Spleen (tissue), 11 donors: ENCODE data around the gene CXorf65. TPM values are rescaled to one million over a fixed set of nuclear protein-coding genes. Genes with fewer than 3 reads are reported as not detected.
A peak's percentile ranks its signal among the peaks of the same experiment; 100 is the strongest.

Source experiments
- DNase-seq: peaks from one replicate; pipeline ENCODE4 v3.0.0-alpha.2; 2020
- H3K27ac ChIP-seq, 8 donors: fragments of 200-600 bp; sonication (generic) in 7 of 8; 1 replicate in 4 of 8; 2 replicates in 4 of 8; pipeline versions ENCODE4 v1.5.0 to v1.8.0; 2016 to 2021; ENCODE audit warnings: inconsistent platforms in 4 of 8, mild to moderate bottlenecking in 4 of 8, moderate library complexity in 1 of 8
- H3K27me3 ChIP-seq, 7 donors: fragments of 200-600 bp; sonication (generic) in 6 of 7; replicated peaks in 1 of 7; 1 replicate in 4 of 7; 2 replicates in 3 of 7; pipeline versions ENCODE4 v1.5.0 to v1.8.0; 2016 to 2021; ENCODE audit warnings: inconsistent platforms in 3 of 7, mild to moderate bottlenecking in 1 of 7
- H3K36me3 ChIP-seq, 6 donors: fragments of 200-600 bp; sonication (generic) in 5 of 6; 1 replicate in 4 of 6; 2 replicates in 2 of 6; pipeline versions ENCODE4 v1.5.0 to v1.8.0; 2016 to 2021; ENCODE audit warnings: inconsistent platforms in 2 of 6
- H3K4me1 ChIP-seq, 6 donors: fragments of 200-600 bp; sonication (generic) in 5 of 6; 1 replicate in 3 of 6; 2 replicates in 3 of 6; pipeline versions ENCODE4 v1.5.0 to v1.8.0; 2016 to 2021; ENCODE audit warnings: inconsistent platforms in 3 of 6
- H3K4me3 ChIP-seq, 8 donors: fragments of 200-600 bp; sonication (generic) in 7 of 8; 1 replicate in 4 of 8; 2 replicates in 4 of 8; pipeline versions ENCODE4 v1.5.0 to v1.8.0; 2016 to 2021; ENCODE audit warnings: inconsistent platforms in 4 of 8, mild to moderate bottlenecking in 4 of 8, moderate library complexity in 2 of 8
- H3K9me3 ChIP-seq, 8 donors: fragments of 200-600 bp; sonication (generic) in 7 of 8; 1 replicate in 4 of 8; 2 replicates in 4 of 8; pipeline versions ENCODE4 v1.5.0 to v1.8.0; 2016 to 2021; ENCODE audit warnings: inconsistent platforms in 4 of 8
- CTCF ChIP-seq, 11 experiments: fragments of 200-600 bp in 7 of 11; fragments of 450-650 bp in 4 of 11; sonication (generic) in 4 of 11; IDR thresholded peaks in 8 of 11; conservative IDR thresholded peaks in 3 of 11; 1 replicate in 7 of 11; 2 replicates in 4 of 11; pipeline versions ENCODE4 v1.4.0 to v1.8.0; 2016 to 2021; ENCODE audit warnings: antibody characterized with exemption in 11 of 11, inconsistent platforms in 4 of 11, mild to moderate bottlenecking in 1 of 11
- POLR2A ChIP-seq, 3 donors: fragments of 450-650 bp; IDR thresholded peaks; one replicate each; pipeline ENCODE4 v1.5.1; 2017; ENCODE audit warnings: antibody characterized with exemption in 3 of 3, mild to moderate bottlenecking in 1 of 3
- POLR2AphosphoS5 ChIP-seq, 3 donors: sonication (generic); formaldehyde crosslinking; IDR thresholded peaks; one replicate each; pipeline ENCODE4 v1.5.1; 2017; ENCODE audit warnings: antibody characterized with exemption in 3 of 3
- WGBS, 5 donors: extraction: QIAGEN DNeasy Blood & Tissue Kit in 3 of 5; methylation state at CpG; one replicate each; pipeline versions ENCODE4 v1.1.5 to v1.1.7; 2013 to 2018; 5-methylcytosine and 5-hydroxymethylcytosine counted together
- intact Hi-C: fragments of 100-400 bp; cut with DNase I; formaldehyde crosslinking; loops from one replicate; pipeline ENCODE4 v1.15.0; 2023; ENCODE audit warnings: low total_unique reads
- polyA plus RNA-seq, 3 donors: library from polyadenylated mRNA; stranded (reverse); fragments of 200-250 nt; gene quantifications; one replicate each; pipeline ENCODE4 v1.2.1, GENCODE V29; 2013
- total RNA-seq, 7 donors: library from RNA; depleted of rRNA in 3 of 7; stranded (reverse); fragments of >200 nt in 3 of 7; fragmentation: NEBNext Ultra II Directional in 4 of 7; extraction: Animal tissue kit (Norgen Biotek cat#: 25700) in 4 of 7; gene quantifications; one replicate each; pipeline versions ENCODE4 v1.1.0 to v1.2.1, GENCODE V29; 2016 to 2021
- donor health status: healthy with polysubstance abuse.
- donor health status: DM: no; HTN: no; CAD: no; lungs with moderate emphysema.
- donor health status: DM: no; HTN: no; CAD: no.
- donor health status: Bipolar disorder and iron deficiency.
- donor health status: healthy.
- donor health status: DM: no; HTN: no; CAD: no.
- donor health status: DM: yes; HTN: yes; CAD: no.

The CXorf65 gene
- total and polyA plus RNA-seq, 10 donors = 1.7 to 27.2 (median 7.1) TPM

GRCh38 chrX:71128166-71128833 is 21.8 kb upstream of the CXorf65 start:
- H3K9me3 ChIP-seq = no peaks in the 10 kb centered on the region
- DNase-seq = no peak
- no peaks in the 10 kb centered on the region for H3K27me3 ChIP-seq
- peak overlapping the region in 4 of 8 donors; percentile 23 to 72 (median 42) for H3K27ac ChIP-seq
- WGBS, 5 donors = 75 to 83% (median 79%) methylated on average over 8 to 12 of the region's 12 CpGs
- intact Hi-C loops = no loop called here
- TF ChIP-seq POLR2A (IDR thresholded peaks at IDR 0.05) (no peak), POLR2AphosphoS5 (IDR thresholded peaks at IDR 0.05) (no peak), CTCF (IDR thresholded peaks at IDR 0.05 in 8 of 11, conservative IDR thresholded peaks at IDR 0.05 in 3 of 11) (no peak)
- no peak overlapping the region for H3K4me3 ChIP-seq
- H3K36me3 ChIP-seq = peaks cover 0 to 100% (median 68%) of the 10 kb centered on the region in 6 donors
- peaks cover 0 to 24% (median 7%) of the 10 kb centered on the region in 6 donors for H3K4me1 ChIP-seq

GRCh38 chrX:71118985-71119535 is 12.5 kb upstream of the CXorf65 start:
- TF ChIP-seq POLR2A (IDR thresholded peaks at IDR 0.05) (no peak), POLR2AphosphoS5 (IDR thresholded peaks at IDR 0.05) (no peak), CTCF (IDR thresholded peaks at IDR 0.05 in 8 of 11, conservative IDR thresholded peaks at IDR 0.05 in 3 of 11) (no peak)
- Histone ChIP-seq H3K9me3 (no peaks in the 10 kb centered on the region), H3K36me3 (peaks cover 0 to 44% (median 20%) of the 10 kb centered on the region in 6 donors), H3K27ac (peak overlapping the region; percentile 62 to 94 (median 88)), H3K4me1 (peaks cover 4 to 32% (median 19%) of the 10 kb centered on the region in 6 donors), H3K4me3 (peak overlapping the region; percentile 18 to 79 (median 49)), H3K27me3 (no peaks in the 10 kb centered on the region)
- WGBS, 5 donors = 3 to 33% (median 5%) methylated on average over 14 to 17 of the region's 17 CpGs
- intact Hi-C loops = no loop called here
- no peak for DNase-seq

- intact Hi-C loops = no loop called here
- Histone ChIP-seq H3K4me1 (peaks cover 4 to 32% (median 19%) of the 10 kb centered on the region in 6 donors), H3K36me3 (peaks cover 0 to 37% (median 13%) of the 10 kb centered on the region in 6 donors), H3K4me3 (peak within 1 kb of the TSS; percentile 18 to 79 (median 49)), H3K9me3 (no peaks in the 10 kb centered on the region), H3K27ac (peak within 1 kb of the TSS; percentile 62 to 94 (median 88)), H3K27me3 (no peaks in the 10 kb centered on the region)
- WGBS, 5 donors = 1 to 42% (median 3%) methylated on average over 43 to 56 of the region's 56 CpGs
- TF ChIP-seq CTCF (IDR thresholded peaks at IDR 0.05 in 8 of 11, conservative IDR thresholded peaks at IDR 0.05 in 3 of 11) = no peak
- TF ChIP-seq POLR2AphosphoS5 (IDR thresholded peaks at IDR 0.05) = peak; percentile 85 to 86 (median 85)
- DNase-seq = peak; percentile 94
Observed at GRCh38 chrX:71118032-71118984, 11.8 kb upstream of the CXorf65 start, which contains the start of gene MED12. Gene MED12 (plus strand): TSS chrX:71118596. CDS start chrX:71118755, 159 bp downstream.
